SH-SY5Y (cell line): ENCODE data around the gene TPP2.

ENCODE experiments used
- GATA2 ChIP-seq: IDR thresholded peaks from 2 replicates; pipeline ENCODE4 v1.6.1; 2011; ENCODE audit warnings: mild to moderate bottlenecking, low read depth, low read length
- GATA3 ChIP-seq: IDR thresholded peaks from 2 replicates; pipeline ENCODE4 v1.6.1; 2011; ENCODE audit warnings: low read depth, mild to moderate bottlenecking, low read length, moderate library complexity

GRCh38 chr13:102648046-102648445, 51.3 kb downstream of the TPP2 start:
- TF ChIP-seq GATA2 = no peak
- no peak for TF ChIP-seq GATA3
